OCI-LY3 (cell line): ENCODE results near the gene VRK2.
"Not testable (repeated sequence)": the region's sequence is repeated elsewhere in the genome, so short reads cannot be mapped to it uniquely, and the experiment has no call there.

Experiments used
- H2AFZ ChIP-seq: fragments of 200-600, 300-600 bp; shearing (Covaris generic); 2 replicates; pipeline ENCODE4 v1.6.0; 2014; ENCODE audit warnings: antibody characterized with exemption, low read depth, low read length
- H3K27ac ChIP-seq: fragments of 200-600, 300-600 bp; sonication (generic); 2 replicates; pipeline ENCODE4 v1.5.1; 2014; ENCODE audit warnings: mild to moderate bottlenecking, low read length, moderate library complexity, mixed read lengths
- H3K27me3 ChIP-seq: fragments of 200-600, 300-600 bp; sonication (generic); 2 replicates; pipeline ENCODE4 v1.6.1; 2014; ENCODE audit warnings: low read depth, low read length, mixed read lengths
- H3K36me3 ChIP-seq: fragments of 200-600, 300-600 bp; sonication (generic); replicated peaks from 2 replicates; pipeline ENCODE3; 2014; ENCODE audit warnings: low read depth, low read length, mixed read lengths
- H3K4me1 ChIP-seq: fragments of 300-600, 200-600 bp; sonication (generic); 2 replicates; pipeline ENCODE4 v1.6.1; 2014; ENCODE audit warnings: low read length, mixed read lengths
- H3K4me2 ChIP-seq: fragments of 200-600, 300-600 bp; sonication (generic); 2 replicates; pipeline ENCODE4 v1.6.1; 2014; ENCODE audit warnings: low read length, mixed read lengths
- H3K4me3 ChIP-seq: fragments of 300-600, 200-600 bp; sonication (generic); 2 replicates; pipeline ENCODE4 v1.5.1; 2014; ENCODE audit warnings: antibody characterized with exemption, mild to moderate bottlenecking, low read length, moderate library complexity
- H3K79me2 ChIP-seq: fragments of 300-600, 200-600 bp; shearing (Covaris generic); 2 replicates; pipeline ENCODE4 v1.6.1; 2014; ENCODE audit warnings: mild to moderate bottlenecking, low read length, mixed read lengths
- H3K9ac ChIP-seq: fragments of 300-600, 200-600 bp; shearing (Covaris generic); 2 replicates; pipeline ENCODE4 v1.6.0; 2014; ENCODE audit warnings: mild to moderate bottlenecking, low read length, moderate library complexity
- H3K9me3 ChIP-seq: fragments of 200-600, 300-600 bp; shearing (Covaris generic); 2 replicates; pipeline ENCODE4 v1.6.1; 2014; ENCODE audit warnings: low read length, mixed read lengths; ENCODE audit not compliant: insufficient read depth
- H4K20me1 ChIP-seq: fragments of 200-600, 300-600 bp; sonication (generic); 2 replicates; pipeline ENCODE4 v1.6.1; 2016; ENCODE audit warnings: low read length, mixed read lengths; ENCODE audit not compliant: insufficient read depth
- CTCF ChIP-seq: fragments of 200-600, 300-600 bp; sonication (generic); IDR thresholded peaks from 2 replicates; pipeline ENCODE4 v1.5.1; 2014; ENCODE audit warnings: antibody characterized with exemption, low read length, low read depth
- EZH2phosphoT487 ChIP-seq: fragments of 200-600 bp; shearing (Covaris generic); IDR thresholded peaks from 2 replicates; pipeline ENCODE4 v1.6.1; 2018; ENCODE audit warnings: antibody characterized with exemption, mixed run types, low read depth

VRK2 gene

GRCh38 chr2:58107803-58108710 is 61.5 kb downstream of the VRK2 start:
- H3K4me2 ChIP-seq = peak overlapping the region; percentile 79
- H4K20me1 ChIP-seq = no peaks in the 10 kb centered on the region
- H3K36me3 ChIP-seq = peaks cover 11% of the 10 kb centered on the region
- H3K9me3 ChIP-seq = no peaks in the 10 kb centered on the region
- TF ChIP-seq CTCF = no peak
- TF ChIP-seq EZH2phosphoT487 = no peak
- peak overlapping the region; percentile 50 for H3K27ac ChIP-seq
- no peak overlapping the region for H2AFZ ChIP-seq
- peak overlapping the region; percentile 39 for H3K4me3 ChIP-seq
- H3K9ac ChIP-seq = peak overlapping the region; percentile 36; the same call in 1 of the 2 replicates
- no peaks in the 10 kb centered on the region for H3K79me2 ChIP-seq
- no peaks in the 10 kb centered on the region for H3K27me3 ChIP-seq
- peaks cover 28% of the 10 kb centered on the region for H3K4me1 ChIP-seq

GRCh38 chr2:58109481-58109880 is 62.9 kb downstream of the VRK2 start:
- H2AFZ ChIP-seq = no peak overlapping the region
- no peaks in the 10 kb centered on the region for H4K20me1 ChIP-seq
- TF ChIP-seq CTCF (no peak), EZH2phosphoT487 (no peak)
- no peaks in the 10 kb centered on the region for H3K9me3 ChIP-seq
- H3K4me3 ChIP-seq = no peak overlapping the region
- no peaks in the 10 kb centered on the region for H3K79me2 ChIP-seq
- no peak overlapping the region for H3K4me2 ChIP-seq
- peaks cover 28% of the 10 kb centered on the region for H3K4me1 ChIP-seq
- no peak overlapping the region for H3K9ac ChIP-seq
- H3K36me3 ChIP-seq = peaks cover 11% of the 10 kb centered on the region
- H3K27ac ChIP-seq = no peak overlapping the region
- H3K27me3 ChIP-seq = no peaks in the 10 kb centered on the region

GRCh38 chr2:58110765-58111164 is 64.2 kb downstream of the VRK2 start:
- Histone ChIP-seq H3K4me2 (no peak overlapping the region), H3K27ac (no peak overlapping the region), H3K36me3 (peaks cover 11% of the 10 kb centered on the region), H3K4me3 (no peak overlapping the region), H3K27me3 (no peaks in the 10 kb centered on the region), H4K20me1 (no peaks in the 10 kb centered on the region), H3K79me2 (no peaks in the 10 kb centered on the region), H3K4me1 (peaks cover 28% of the 10 kb centered on the region), H3K9ac (no peak overlapping the region), H3K9me3 (no peaks in the 10 kb centered on the region), H2AFZ (no peak overlapping the region)
- TF ChIP-seq EZH2phosphoT487 (no peak), CTCF (0 out of 2 replicates have a peak, but pooled peaks have one; percentile 7)

GRCh38 chr2:58113563-58113962 is 67.0 kb downstream of the VRK2 start:
- not testable (repeated sequence) for H3K9ac ChIP-seq, H3K4me3 ChIP-seq, H3K36me3 ChIP-seq, H2AFZ ChIP-seq, H3K9me3 ChIP-seq, H3K79me2 ChIP-seq, H3K27me3 ChIP-seq, H3K27ac ChIP-seq, H4K20me1 ChIP-seq, H3K4me2 ChIP-seq
- H3K4me1 ChIP-seq = peaks cover 14% of the 10 kb centered on the region
